H9 (cell line): ENCODE measurements around the gene TTN. TPM values are rescaled to one million over a fixed set of nuclear protein-coding genes. Genes with fewer than 3 reads are reported as not detected.

Experiments used
- DNase-seq: peaks from one replicate; pipeline ENCODE4 v3.0.0-alpha.2; 2017
- H2AFZ ChIP-seq: one replicate; pipeline ENCODE4 v1.6.1; 2013; ENCODE audit warnings: mild to moderate bottlenecking, low read length, control low read depth, moderate library complexity
- H2AK5ac ChIP-seq: 2 replicates; pipeline ENCODE4 v1.6.1; 2013; ENCODE audit warnings: low read length, control low read depth, mixed read lengths; ENCODE audit not compliant: insufficient read length
- H2BK120ac ChIP-seq: one replicate; pipeline ENCODE4 v1.6.1; 2013; ENCODE audit warnings: low read depth, mild to moderate bottlenecking, low read length, control low read depth, inconsistent platforms; ENCODE audit not compliant: poor library complexity, severe bottlenecking
- H2BK12ac ChIP-seq: 2 replicates; pipeline ENCODE4 v1.6.1; 2013; ENCODE audit warnings: low read length, control low read depth, mixed read lengths, low read depth; ENCODE audit not compliant: insufficient read length
- H2BK15ac ChIP-seq: 2 replicates; pipeline ENCODE4 v1.6.1; 2013; ENCODE audit warnings: low read depth, low read length, control low read depth
- H2BK20ac ChIP-seq: one replicate; pipeline ENCODE4 v1.6.1; 2013; ENCODE audit warnings: low read depth, mild to moderate bottlenecking, low read length, control low read depth, inconsistent platforms; ENCODE audit not compliant: poor library complexity, severe bottlenecking
- H2BK5ac ChIP-seq: 2 replicates; pipeline ENCODE4 v1.6.1; 2013; ENCODE audit warnings: low read length, control low read depth, mixed read lengths; ENCODE audit not compliant: insufficient read length
- H3K14ac ChIP-seq: 2 replicates; pipeline ENCODE4 v1.6.1; 2013; ENCODE audit warnings: low read length, control low read depth; ENCODE audit not compliant: insufficient read depth
- H3K18ac ChIP-seq: 2 replicates; pipeline ENCODE4 v1.6.1; 2013; ENCODE audit warnings: low read depth, mild to moderate bottlenecking, mixed read lengths, low read length, control low read depth; ENCODE audit not compliant: insufficient read length
- H3K23ac ChIP-seq: 2 replicates; pipeline ENCODE4 v1.6.1; 2013; ENCODE audit warnings: low read length, control low read depth, mixed read lengths, low read depth; ENCODE audit not compliant: insufficient read length
- H3K23me2 ChIP-seq: 2 replicates; pipeline ENCODE4 v1.6.1; 2013; ENCODE audit warnings: low read depth, mild to moderate bottlenecking, mixed read lengths, low read length, control low read depth; ENCODE audit not compliant: insufficient read length, poor library complexity, severe bottlenecking
- H3K27ac ChIP-seq: 2 replicates; pipeline ENCODE4 v1.5.1; 2013; ENCODE audit warnings: low read length, control low read depth, mixed read lengths, low read depth; ENCODE audit not compliant: insufficient read length
- H3K27me3 ChIP-seq: 2 replicates; pipeline ENCODE4 v1.6.1; 2013; ENCODE audit warnings: low read length, control low read depth, inconsistent platforms; ENCODE audit not compliant: insufficient read depth
- H3K4ac ChIP-seq: 2 replicates; pipeline ENCODE4 v1.6.1; 2013; ENCODE audit warnings: low read depth, mild to moderate bottlenecking, control low read depth, inconsistent platforms, low read length, moderate library complexity
- H3K4me1 ChIP-seq: 2 replicates; pipeline ENCODE4 v1.6.1; 2013; ENCODE audit warnings: low read length, control low read depth, inconsistent platforms; ENCODE audit not compliant: insufficient read depth
- H3K4me2 ChIP-seq: 2 replicates; pipeline ENCODE4 v1.6.1; 2013; ENCODE audit warnings: low read length, control low read depth, mixed read lengths; ENCODE audit not compliant: insufficient read length, insufficient read depth
- H3K56ac ChIP-seq: 2 replicates; pipeline ENCODE4 v1.6.1; 2013; ENCODE audit warnings: low read depth, mild to moderate bottlenecking, mixed read lengths, low read length, control low read depth; ENCODE audit not compliant: insufficient read length
- H3K79me1 ChIP-seq: 2 replicates; pipeline ENCODE4 v1.6.1; 2013; ENCODE audit warnings: low read depth, mild to moderate bottlenecking, moderate library complexity, low read length, control low read depth, inconsistent platforms; ENCODE audit not compliant: insufficient read depth, poor library complexity, severe bottlenecking
- H3K79me2 ChIP-seq: 2 replicates; pipeline ENCODE4 v1.6.1; 2013; ENCODE audit warnings: low read length, control low read depth, inconsistent platforms; ENCODE audit not compliant: insufficient read depth
- H3K9ac ChIP-seq: 2 replicates; pipeline ENCODE4 v1.6.1; 2013; ENCODE audit warnings: low read length, control low read depth, mixed read lengths; ENCODE audit not compliant: insufficient read length; ENCODE audit errors: extremely low read depth
- H3K9me3 ChIP-seq: one replicate; pipeline ENCODE4 v1.6.1; 2013; ENCODE audit warnings: low read depth, low read length, inconsistent platforms; ENCODE audit not compliant: control insufficient read depth
- H3T11ph ChIP-seq: one replicate; pipeline ENCODE4 v1.6.1; 2013; ENCODE audit warnings: mild to moderate bottlenecking, low read length, control low read depth, inconsistent platforms
- H4K20me1 ChIP-seq: one replicate; pipeline ENCODE4 v1.6.1; 2013; ENCODE audit not compliant: control insufficient read depth, insufficient read length, insufficient read depth
- H4K5ac ChIP-seq: 2 replicates; pipeline ENCODE4 v1.6.1; 2013; ENCODE audit warnings: low read depth, mild to moderate bottlenecking, mixed read lengths, low read length, control low read depth; ENCODE audit not compliant: insufficient read length
- H4K8ac ChIP-seq: replicated peaks from 2 replicates; pipeline ENCODE4 v1.6.1; 2013; ENCODE audit warnings: low read length, control low read depth, mixed read lengths, low read depth; ENCODE audit not compliant: insufficient read length
- H4K91ac ChIP-seq: 2 replicates; pipeline ENCODE4 v1.6.1; 2013; ENCODE audit warnings: low read depth, mild to moderate bottlenecking, moderate library complexity, mixed read lengths, low read length, control low read depth; ENCODE audit not compliant: insufficient read length
- H3K27ac Mint-ChIP-seq, 3 experiments: 2 replicates in 2 of 3; 3 replicates in 1 of 3; pipeline ENCODE4 v1.8.0; 2020 to 2021; ENCODE audit warnings: mixed read lengths in 3 of 3, mild to moderate bottlenecking in 1 of 3, moderate library complexity in 1 of 3
- H3K27me3 Mint-ChIP-seq: 2 replicates; pipeline ENCODE4 v1.8.0; 2021; ENCODE audit warnings: low read depth, mild to moderate bottlenecking, moderate library complexity, mixed read lengths
- H3K36me3 Mint-ChIP-seq, 3 experiments: 2 replicates in 2 of 3; 3 replicates in 1 of 3; pipeline ENCODE4 v1.8.0; 2020 to 2021; ENCODE audit warnings: low read depth in 3 of 3, mixed read lengths in 3 of 3; ENCODE audit not compliant: insufficient read depth in 1 of 3
- H3K4me1 Mint-ChIP-seq, 2 experiments: 2 replicates each; pipeline ENCODE4 v1.8.0; 2020; ENCODE audit warnings: mixed read lengths in 2 of 2
- H3K4me3 Mint-ChIP-seq, 2 experiments: 2 replicates in 1 of 2; 3 replicates in 1 of 2; pipeline ENCODE4 v1.8.0; 2020 to 2021; ENCODE audit warnings: mild to moderate bottlenecking in 2 of 2, mixed read lengths in 2 of 2, moderate library complexity in 1 of 2
- H3K9me3 Mint-ChIP-seq, 2 experiments: 2 replicates in 1 of 2; 3 replicates in 1 of 2; pipeline ENCODE4 v1.8.0; 2020; ENCODE audit warnings: mild to moderate bottlenecking in 2 of 2, mixed read lengths in 2 of 2, moderate library complexity in 1 of 2
- WGBS: extraction: QIAGEN DNeasy Blood & Tissue Kit; methylation state at CpG from one replicate; pipeline ENCODE4 v1.1.7; 2013; ENCODE audit warnings: missing lambda C conversion rate, low lambda C conversion rate, mixed read lengths; ENCODE audit not compliant: insufficient read length; ENCODE audit errors: extremely low coverage; 5-methylcytosine and 5-hydroxymethylcytosine counted together
- total RNA-seq: library from RNA; stranded (reverse); gene quantifications from 2 replicates; pipeline ENCODE4 v1.2.1, GENCODE V29; 2021
- TF ChIP-seq, protein P1 (sequence below): fragments of 200-600 bp; sonication (generic); conservative IDR thresholded peaks from 3 replicates; pipeline ENCODE4 v1.8.0; 2021; ENCODE audit warnings: antibody characterized with exemption, mild to moderate bottlenecking

Gene TTN
- total RNA-seq, 1 experiment from 2014 or later = 0.70 TPM

DNA sequence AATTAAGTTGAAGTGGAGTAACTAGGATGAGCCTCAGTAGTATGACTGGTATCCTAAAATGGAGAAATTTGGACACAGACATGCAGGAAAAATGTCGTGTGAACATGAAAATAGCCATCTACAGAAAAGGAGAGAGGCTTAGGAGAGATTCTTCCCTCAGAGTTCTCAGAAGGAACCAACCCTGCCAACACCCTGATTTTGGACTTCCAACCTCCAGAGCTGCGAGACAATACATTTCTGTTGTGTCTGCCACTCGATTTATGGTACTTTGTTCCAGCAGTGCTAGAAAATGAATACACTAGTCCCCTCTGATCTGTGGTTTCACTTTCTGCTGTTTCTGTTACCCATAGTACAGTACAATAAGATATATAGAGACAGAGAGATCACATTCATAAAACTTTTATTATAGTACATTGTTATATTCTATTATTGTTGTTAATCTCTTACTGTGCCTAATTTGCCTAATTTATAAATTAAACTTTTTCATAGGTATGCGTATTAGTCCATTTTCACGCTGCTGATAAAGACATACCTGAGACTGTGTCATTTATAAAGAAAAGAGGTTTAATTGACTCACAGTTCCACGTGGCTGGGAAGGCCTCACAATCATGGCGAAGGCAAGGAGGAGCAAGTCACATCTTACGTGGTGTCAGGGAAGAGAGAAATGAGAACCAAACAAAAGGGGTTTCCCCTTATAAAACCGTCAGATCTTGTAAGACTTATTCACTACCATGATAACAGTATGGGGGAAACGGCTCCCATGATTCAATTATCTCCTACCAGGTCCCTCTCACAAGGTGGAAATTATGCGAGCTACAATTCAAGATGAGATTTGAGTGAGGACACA is 285.7 kb downstream of the TTN start:
- no peaks in the 10 kb centered on the region for H3K9me3 Mint-ChIP-seq

More for the DNA sequence above, 285.7 kb downstream of the TTN start:
- Histone ChIP-seq H2BK20ac (no peak overlapping the region), H3K79me1 (no peaks in the 10 kb centered on the region), H2AK5ac (no peak overlapping the region), H3K4ac (no peak overlapping the region), H3K14ac (no peak overlapping the region), H3K9me3 (no peaks in the 10 kb centered on the region), H2AFZ (no peak overlapping the region), H4K20me1 (no peaks in the 10 kb centered on the region), H3K4me2 (no peak overlapping the region), H3K4me1 (no peaks in the 10 kb centered on the region), H2BK12ac (no peak overlapping the region), H4K91ac (no peak overlapping the region), H3K79me2 (peaks cover 5% of the 10 kb centered on the region; the same call in 1 of the 2 replicates), H3K56ac (no peak overlapping the region), H3K18ac (no peak overlapping the region), H3K23ac (no peak overlapping the region), H2BK15ac (no peak overlapping the region), H3K9ac (no peak overlapping the region), H4K8ac (no peak overlapping the region), H3K27me3 (no peaks in the 10 kb centered on the region), H2BK120ac (no peak overlapping the region), H4K5ac (no peak overlapping the region), H3K27ac (no peak overlapping the region), H2BK5ac (no peak overlapping the region), H3K23me2 (peaks cover 8% of the 10 kb centered on the region), H3T11ph (no peak overlapping the region)
- no peaks in the 10 kb centered on the region for H3K27me3 Mint-ChIP-seq
- no peak overlapping the region for H3K4me3 Mint-ChIP-seq
- WGBS = no CpG with 5 or more reads among the region's 11 CpGs
- DNase-seq = no peak
- H3K4me1 Mint-ChIP-seq = peaks cover 4 to 12% of the 10 kb centered on the region in 2 experiments; a peak in 3 of 4 replicates
- no peak overlapping the region for H3K27ac Mint-ChIP-seq
- peaks cover 0 to 6% (median 0%) of the 10 kb centered on the region in 3 experiments; a peak in 3 of 7 replicates for H3K36me3 Mint-ChIP-seq
- TF ChIP-seq, protein P1, sequence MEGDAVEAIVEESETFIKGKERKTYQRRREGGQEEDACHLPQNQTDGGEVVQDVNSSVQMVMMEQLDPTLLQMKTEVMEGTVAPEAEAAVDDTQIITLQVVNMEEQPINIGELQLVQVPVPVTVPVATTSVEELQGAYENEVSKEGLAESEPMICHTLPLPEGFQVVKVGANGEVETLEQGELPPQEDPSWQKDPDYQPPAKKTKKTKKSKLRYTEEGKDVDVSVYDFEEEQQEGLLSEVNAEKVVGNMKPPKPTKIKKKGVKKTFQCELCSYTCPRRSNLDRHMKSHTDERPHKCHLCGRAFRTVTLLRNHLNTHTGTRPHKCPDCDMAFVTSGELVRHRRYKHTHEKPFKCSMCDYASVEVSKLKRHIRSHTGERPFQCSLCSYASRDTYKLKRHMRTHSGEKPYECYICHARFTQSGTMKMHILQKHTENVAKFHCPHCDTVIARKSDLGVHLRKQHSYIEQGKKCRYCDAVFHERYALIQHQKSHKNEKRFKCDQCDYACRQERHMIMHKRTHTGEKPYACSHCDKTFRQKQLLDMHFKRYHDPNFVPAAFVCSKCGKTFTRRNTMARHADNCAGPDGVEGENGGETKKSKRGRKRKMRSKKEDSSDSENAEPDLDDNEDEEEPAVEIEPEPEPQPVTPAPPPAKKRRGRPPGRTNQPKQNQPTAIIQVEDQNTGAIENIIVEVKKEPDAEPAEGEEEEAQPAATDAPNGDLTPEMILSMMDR = no peak
